T-helper 17 cell (primary cell): Measurements from ENCODE around the gene ITIH5. TPM values are rescaled to one million over a fixed set of nuclear protein-coding genes. Genes with fewer than 3 reads are reported as not detected.

Experiments
- ATAC-seq: fragments of 150-1000 bp; cut with Tn5 transposase; 2 replicates; pipeline ENCODE4 v1.10.0; 2021; ENCODE audit warnings: mild to moderate bottlenecking, moderate library complexity
- DNase-seq, 3 donors: peaks; one replicate each; pipeline versions ENCODE4 v3.0.0 to v3.0.0-alpha.2; 2020 to 2021
- H3K9me3 ChIP-seq: one replicate; pipeline ENCODE4 v1.7.0; 2013; ENCODE audit warnings: low read length, mild to moderate bottlenecking; ENCODE audit not compliant: control insufficient read depth, poor library complexity, severe bottlenecking
- H3K27ac Mint-ChIP-seq: one replicate; pipeline ENCODE4 v1.8.0; 2022; ENCODE audit warnings: mild to moderate bottlenecking, moderate library complexity, mixed read lengths
- H3K27me3 Mint-ChIP-seq: one replicate; pipeline ENCODE4 v1.8.0; 2022; ENCODE audit warnings: mixed read lengths
- H3K36me3 Mint-ChIP-seq: one replicate; pipeline ENCODE4 v1.8.0; 2022; ENCODE audit warnings: low read depth, mixed read lengths
- H3K4me1 Mint-ChIP-seq: one replicate; pipeline ENCODE4 v1.8.0; 2022; ENCODE audit warnings: mild to moderate bottlenecking, mixed read lengths
- H3K4me3 Mint-ChIP-seq: one replicate; pipeline ENCODE4 v1.8.0; 2022; ENCODE audit warnings: mild to moderate bottlenecking, moderate library complexity, mixed read lengths
- total RNA-seq, 4 donors: library from RNA in 2 of 4; stranded (reverse) in 2 of 4; gene quantifications; one replicate each; pipeline ENCODE4 v1.2.3 and lab custom pipeline; 2022 to 2026

ITIH5 gene
- total RNA-seq, 2 donors from 2014 or later: not detected

- H3K27me3 Mint-ChIP-seq: peaks cover 4% of the 10 kb centered on the region
- H3K27ac Mint-ChIP-seq: no peak overlapping the region
- DNase-seq (no peak), ATAC-seq (no peak)
- no peak overlapping the region for H3K4me3 Mint-ChIP-seq
- no peaks in the 10 kb centered on the region for H3K36me3 Mint-ChIP-seq
- no peaks in the 10 kb centered on the region for H3K9me3 ChIP-seq
- no peaks in the 10 kb centered on the region for H3K4me1 Mint-ChIP-seq
Observed at GRCh38 chr10:7606951-7607404, 59.8 kb downstream of the ITIH5 start.

GRCh38 chr10:7605565-7606295, 61.0 kb downstream of the ITIH5 start:
- no peaks in the 10 kb centered on the region for H3K4me1 Mint-ChIP-seq
- H3K27me3 Mint-ChIP-seq: peaks cover 4% of the 10 kb centered on the region
- no peak overlapping the region for H3K4me3 Mint-ChIP-seq
- no peaks in the 10 kb centered on the region for H3K36me3 Mint-ChIP-seq
- DNase-seq (no peak), ATAC-seq (no peak)
- no peak overlapping the region for H3K27ac Mint-ChIP-seq
- H3K9me3 ChIP-seq: no peaks in the 10 kb centered on the region

- no peaks in the 10 kb centered on the region for H3K9me3 ChIP-seq
- H3K27ac Mint-ChIP-seq: no peak overlapping the region
- DNase-seq: no peak
- H3K27me3 Mint-ChIP-seq: peaks cover 18% of the 10 kb centered on the region
- no peak for ATAC-seq
- H3K4me1 Mint-ChIP-seq: no peaks in the 10 kb centered on the region
- no peaks in the 10 kb centered on the region for H3K36me3 Mint-ChIP-seq
- H3K4me3 Mint-ChIP-seq: no peak overlapping the region
Observed at GRCh38 chr10:7601023-7601656, 65.6 kb downstream of the ITIH5 start.

- no peak for ATAC-seq
- Mint-ChIP-seq H3K4me3 (no peak overlapping the region), H3K27me3 (peaks cover 18% of the 10 kb centered on the region), H3K27ac (no peak overlapping the region), H3K4me1 (peaks cover 1% of the 10 kb centered on the region), H3K36me3 (no peaks in the 10 kb centered on the region)
- H3K9me3 ChIP-seq: no peaks in the 10 kb centered on the region
- DNase-seq: no peak
Observed at GRCh38 chr10:7598771-7599170, 68.0 kb downstream of the ITIH5 start.

- H3K27ac Mint-ChIP-seq: no peak overlapping the region
- H3K4me3 Mint-ChIP-seq: no peak overlapping the region
- peaks cover 4% of the 10 kb centered on the region for H3K4me1 Mint-ChIP-seq
- ATAC-seq (no peak), DNase-seq (no peak)
- no peaks in the 10 kb centered on the region for H3K9me3 ChIP-seq
- peaks cover 19% of the 10 kb centered on the region for H3K27me3 Mint-ChIP-seq
- peaks cover 1% of the 10 kb centered on the region for H3K36me3 Mint-ChIP-seq
Observed at GRCh38 chr10:7596356-7596755, 70.4 kb downstream of the ITIH5 start.

- Mint-ChIP-seq H3K36me3 (peaks cover 3% of the 10 kb centered on the region), H3K4me1 (peaks cover 5% of the 10 kb centered on the region), H3K27ac (no peak overlapping the region), H3K27me3 (peaks cover 24% of the 10 kb centered on the region), H3K4me3 (no peak overlapping the region)
- DNase-seq: no peak
- H3K9me3 ChIP-seq: no peaks in the 10 kb centered on the region
- no peak for ATAC-seq
Observed at GRCh38 chr10:7593905-7594304, 72.9 kb downstream of the ITIH5 start.

GRCh38 chr10:7593063-7593462, 73.7 kb downstream of the ITIH5 start:
- H3K9me3 ChIP-seq: no peaks in the 10 kb centered on the region
- no peak overlapping the region for H3K4me3 Mint-ChIP-seq
- H3K36me3 Mint-ChIP-seq: peaks cover 3% of the 10 kb centered on the region
- ATAC-seq (no peak), DNase-seq (no peak)
- peaks cover 26% of the 10 kb centered on the region for H3K27me3 Mint-ChIP-seq
- peaks cover 5% of the 10 kb centered on the region for H3K4me1 Mint-ChIP-seq
- H3K27ac Mint-ChIP-seq: no peak overlapping the region

GRCh38 chr10:7592627-7593026, 74.1 kb downstream of the ITIH5 start:
- no peaks in the 10 kb centered on the region for H3K9me3 ChIP-seq
- H3K4me1 Mint-ChIP-seq: peaks cover 5% of the 10 kb centered on the region
- H3K27ac Mint-ChIP-seq: no peak overlapping the region
- H3K4me3 Mint-ChIP-seq: no peak overlapping the region
- H3K27me3 Mint-ChIP-seq: peaks cover 30% of the 10 kb centered on the region
- DNase-seq (no peak), ATAC-seq (no peak)
- H3K36me3 Mint-ChIP-seq: peaks cover 3% of the 10 kb centered on the region

GRCh38 chr10:7590271-7590670, 76.5 kb downstream of the ITIH5 start:
- DNase-seq (no peak), ATAC-seq (no peak)
- Mint-ChIP-seq H3K4me3 (no peak overlapping the region), H3K27ac (no peak overlapping the region), H3K36me3 (peaks cover 3% of the 10 kb centered on the region), H3K4me1 (peaks cover 9% of the 10 kb centered on the region), H3K27me3 (peaks cover 31% of the 10 kb centered on the region)
- no peaks in the 10 kb centered on the region for H3K9me3 ChIP-seq

- DNase-seq: no peak
- Mint-ChIP-seq H3K27me3 (peaks cover 31% of the 10 kb centered on the region), H3K36me3 (peaks cover 3% of the 10 kb centered on the region), H3K4me1 (peaks cover 11% of the 10 kb centered on the region), H3K27ac (no peak overlapping the region), H3K4me3 (no peak overlapping the region)
- H3K9me3 ChIP-seq: no peaks in the 10 kb centered on the region
- ATAC-seq: no peak
Observed at GRCh38 chr10:7589748-7590147, 77.0 kb downstream of the ITIH5 start.

- no peak overlapping the region for H3K27ac Mint-ChIP-seq
- ATAC-seq (no peak), DNase-seq (no peak)
- no peak overlapping the region for H3K4me3 Mint-ChIP-seq
- peaks cover 11% of the 10 kb centered on the region for H3K4me1 Mint-ChIP-seq
- peaks cover 31% of the 10 kb centered on the region for H3K27me3 Mint-ChIP-seq
- no peaks in the 10 kb centered on the region for H3K9me3 ChIP-seq
- H3K36me3 Mint-ChIP-seq: peaks cover 3% of the 10 kb centered on the region
Observed at GRCh38 chr10:7587865-7588188, 78.9 kb downstream of the ITIH5 start.

- peaks cover 31% of the 10 kb centered on the region for H3K27me3 Mint-ChIP-seq
- H3K27ac Mint-ChIP-seq: no peak overlapping the region
- ATAC-seq: no peak
- peaks cover 3% of the 10 kb centered on the region for H3K36me3 Mint-ChIP-seq
- no peak for DNase-seq
- no peaks in the 10 kb centered on the region for H3K9me3 ChIP-seq
- peaks cover 11% of the 10 kb centered on the region for H3K4me1 Mint-ChIP-seq
- H3K4me3 Mint-ChIP-seq: no peak overlapping the region
Observed at GRCh38 chr10:7587168-7587864, 79.5 kb downstream of the ITIH5 start.

GRCh38 chr10:7585228-7585627, 81.5 kb downstream of the ITIH5 start:
- DNase-seq (no peak), ATAC-seq (no peak)

More at GRCh38 chr10:7585228-7585627, 81.5 kb downstream of the ITIH5 start:
- peaks cover 7% of the 10 kb centered on the region for H3K4me1 Mint-ChIP-seq
- H3K9me3 ChIP-seq: no peaks in the 10 kb centered on the region
- no peak overlapping the region for H3K4me3 Mint-ChIP-seq
- H3K27ac Mint-ChIP-seq: no peak overlapping the region
- H3K36me3 Mint-ChIP-seq: no peaks in the 10 kb centered on the region
- peaks cover 20% of the 10 kb centered on the region for H3K27me3 Mint-ChIP-seq
